H9 (cell line): ENCODE data around the gene CHCHD3. TPM values are rescaled to one million over a fixed set of nuclear protein-coding genes. Genes with fewer than 3 reads are reported as not detected.

ENCODE experiments used
- DNase-seq: peaks from one replicate; pipeline ENCODE4 v3.0.0-alpha.2; 2017
- H2AFZ ChIP-seq: one replicate; pipeline ENCODE4 v1.6.1; 2013; ENCODE audit warnings: mild to moderate bottlenecking, low read length, control low read depth, moderate library complexity
- H2AK5ac ChIP-seq: 2 replicates; pipeline ENCODE4 v1.6.1; 2013; ENCODE audit warnings: low read length, control low read depth, mixed read lengths; ENCODE audit not compliant: insufficient read length
- H2BK120ac ChIP-seq: one replicate; pipeline ENCODE4 v1.6.1; 2013; ENCODE audit warnings: low read depth, mild to moderate bottlenecking, low read length, control low read depth, inconsistent platforms; ENCODE audit not compliant: poor library complexity, severe bottlenecking
- H2BK12ac ChIP-seq: 2 replicates; pipeline ENCODE4 v1.6.1; 2013; ENCODE audit warnings: low read length, control low read depth, mixed read lengths, low read depth; ENCODE audit not compliant: insufficient read length
- H2BK15ac ChIP-seq: 2 replicates; pipeline ENCODE4 v1.6.1; 2013; ENCODE audit warnings: low read depth, low read length, control low read depth
- H2BK20ac ChIP-seq: one replicate; pipeline ENCODE4 v1.6.1; 2013; ENCODE audit warnings: low read depth, mild to moderate bottlenecking, low read length, control low read depth, inconsistent platforms; ENCODE audit not compliant: poor library complexity, severe bottlenecking
- H2BK5ac ChIP-seq: 2 replicates; pipeline ENCODE4 v1.6.1; 2013; ENCODE audit warnings: low read length, control low read depth, mixed read lengths; ENCODE audit not compliant: insufficient read length
- H3K14ac ChIP-seq: 2 replicates; pipeline ENCODE4 v1.6.1; 2013; ENCODE audit warnings: low read length, control low read depth; ENCODE audit not compliant: insufficient read depth
- H3K18ac ChIP-seq: 2 replicates; pipeline ENCODE4 v1.6.1; 2013; ENCODE audit warnings: low read depth, mild to moderate bottlenecking, mixed read lengths, low read length, control low read depth; ENCODE audit not compliant: insufficient read length
- H3K23ac ChIP-seq: 2 replicates; pipeline ENCODE4 v1.6.1; 2013; ENCODE audit warnings: low read length, control low read depth, mixed read lengths, low read depth; ENCODE audit not compliant: insufficient read length
- H3K23me2 ChIP-seq: 2 replicates; pipeline ENCODE4 v1.6.1; 2013; ENCODE audit warnings: low read depth, mild to moderate bottlenecking, mixed read lengths, low read length, control low read depth; ENCODE audit not compliant: insufficient read length, poor library complexity, severe bottlenecking
- H3K27ac ChIP-seq: 2 replicates; pipeline ENCODE4 v1.5.1; 2013; ENCODE audit warnings: low read length, control low read depth, mixed read lengths, low read depth; ENCODE audit not compliant: insufficient read length
- H3K27me3 ChIP-seq: 2 replicates; pipeline ENCODE4 v1.6.1; 2013; ENCODE audit warnings: low read length, control low read depth, inconsistent platforms; ENCODE audit not compliant: insufficient read depth
- H3K4ac ChIP-seq: 2 replicates; pipeline ENCODE4 v1.6.1; 2013; ENCODE audit warnings: low read depth, mild to moderate bottlenecking, control low read depth, inconsistent platforms, low read length, moderate library complexity
- H3K4me1 ChIP-seq: 2 replicates; pipeline ENCODE4 v1.6.1; 2013; ENCODE audit warnings: low read length, control low read depth, inconsistent platforms; ENCODE audit not compliant: insufficient read depth
- H3K4me2 ChIP-seq: 2 replicates; pipeline ENCODE4 v1.6.1; 2013; ENCODE audit warnings: low read length, control low read depth, mixed read lengths; ENCODE audit not compliant: insufficient read length, insufficient read depth
- H3K56ac ChIP-seq: 2 replicates; pipeline ENCODE4 v1.6.1; 2013; ENCODE audit warnings: low read depth, mild to moderate bottlenecking, mixed read lengths, low read length, control low read depth; ENCODE audit not compliant: insufficient read length
- H3K79me1 ChIP-seq: 2 replicates; pipeline ENCODE4 v1.6.1; 2013; ENCODE audit warnings: low read depth, mild to moderate bottlenecking, moderate library complexity, low read length, control low read depth, inconsistent platforms; ENCODE audit not compliant: insufficient read depth, poor library complexity, severe bottlenecking
- H3K79me2 ChIP-seq: 2 replicates; pipeline ENCODE4 v1.6.1; 2013; ENCODE audit warnings: low read length, control low read depth, inconsistent platforms; ENCODE audit not compliant: insufficient read depth
- H3K9ac ChIP-seq: 2 replicates; pipeline ENCODE4 v1.6.1; 2013; ENCODE audit warnings: low read length, control low read depth, mixed read lengths; ENCODE audit not compliant: insufficient read length; ENCODE audit errors: extremely low read depth
- H3K9me3 ChIP-seq: one replicate; pipeline ENCODE4 v1.6.1; 2013; ENCODE audit warnings: low read depth, low read length, inconsistent platforms; ENCODE audit not compliant: control insufficient read depth
- H3T11ph ChIP-seq: one replicate; pipeline ENCODE4 v1.6.1; 2013; ENCODE audit warnings: mild to moderate bottlenecking, low read length, control low read depth, inconsistent platforms
- H4K20me1 ChIP-seq: one replicate; pipeline ENCODE4 v1.6.1; 2013; ENCODE audit not compliant: control insufficient read depth, insufficient read length, insufficient read depth
- H4K5ac ChIP-seq: 2 replicates; pipeline ENCODE4 v1.6.1; 2013; ENCODE audit warnings: low read depth, mild to moderate bottlenecking, mixed read lengths, low read length, control low read depth; ENCODE audit not compliant: insufficient read length
- H4K8ac ChIP-seq: replicated peaks from 2 replicates; pipeline ENCODE4 v1.6.1; 2013; ENCODE audit warnings: low read length, control low read depth, mixed read lengths, low read depth; ENCODE audit not compliant: insufficient read length
- H4K91ac ChIP-seq: 2 replicates; pipeline ENCODE4 v1.6.1; 2013; ENCODE audit warnings: low read depth, mild to moderate bottlenecking, moderate library complexity, mixed read lengths, low read length, control low read depth; ENCODE audit not compliant: insufficient read length
- H3K27ac Mint-ChIP-seq, 3 experiments: 2 replicates in 2 of 3; 3 replicates in 1 of 3; pipeline ENCODE4 v1.8.0; 2020 to 2021; ENCODE audit warnings: mixed read lengths in 3 of 3, mild to moderate bottlenecking in 1 of 3, moderate library complexity in 1 of 3
- H3K27me3 Mint-ChIP-seq: 2 replicates; pipeline ENCODE4 v1.8.0; 2021; ENCODE audit warnings: low read depth, mild to moderate bottlenecking, moderate library complexity, mixed read lengths
- H3K36me3 Mint-ChIP-seq, 3 experiments: 2 replicates in 2 of 3; 3 replicates in 1 of 3; pipeline ENCODE4 v1.8.0; 2020 to 2021; ENCODE audit warnings: low read depth in 3 of 3, mixed read lengths in 3 of 3; ENCODE audit not compliant: insufficient read depth in 1 of 3
- H3K4me1 Mint-ChIP-seq, 2 experiments: 2 replicates each; pipeline ENCODE4 v1.8.0; 2020; ENCODE audit warnings: mixed read lengths in 2 of 2
- H3K4me3 Mint-ChIP-seq, 2 experiments: 2 replicates in 1 of 2; 3 replicates in 1 of 2; pipeline ENCODE4 v1.8.0; 2020 to 2021; ENCODE audit warnings: mild to moderate bottlenecking in 2 of 2, mixed read lengths in 2 of 2, moderate library complexity in 1 of 2
- H3K9me3 Mint-ChIP-seq, 2 experiments: 2 replicates in 1 of 2; 3 replicates in 1 of 2; pipeline ENCODE4 v1.8.0; 2020; ENCODE audit warnings: mild to moderate bottlenecking in 2 of 2, mixed read lengths in 2 of 2, moderate library complexity in 1 of 2
- WGBS: extraction: QIAGEN DNeasy Blood & Tissue Kit; methylation state at CpG from one replicate; pipeline ENCODE4 v1.1.7; 2013; ENCODE audit warnings: missing lambda C conversion rate, low lambda C conversion rate, mixed read lengths; ENCODE audit not compliant: insufficient read length; ENCODE audit errors: extremely low coverage; 5-methylcytosine and 5-hydroxymethylcytosine counted together
- total RNA-seq: library from RNA; stranded (reverse); gene quantifications from 2 replicates; pipeline ENCODE4 v1.2.1, GENCODE V29; 2021
- TF ChIP-seq, protein P1 (sequence below): fragments of 200-600 bp; sonication (generic); conservative IDR thresholded peaks from 3 replicates; pipeline ENCODE4 v1.8.0; 2021; ENCODE audit warnings: antibody characterized with exemption, mild to moderate bottlenecking

Gene CHCHD3
- total RNA-seq, 1 experiment from 2014 or later, result 104 TPM

DNA sequence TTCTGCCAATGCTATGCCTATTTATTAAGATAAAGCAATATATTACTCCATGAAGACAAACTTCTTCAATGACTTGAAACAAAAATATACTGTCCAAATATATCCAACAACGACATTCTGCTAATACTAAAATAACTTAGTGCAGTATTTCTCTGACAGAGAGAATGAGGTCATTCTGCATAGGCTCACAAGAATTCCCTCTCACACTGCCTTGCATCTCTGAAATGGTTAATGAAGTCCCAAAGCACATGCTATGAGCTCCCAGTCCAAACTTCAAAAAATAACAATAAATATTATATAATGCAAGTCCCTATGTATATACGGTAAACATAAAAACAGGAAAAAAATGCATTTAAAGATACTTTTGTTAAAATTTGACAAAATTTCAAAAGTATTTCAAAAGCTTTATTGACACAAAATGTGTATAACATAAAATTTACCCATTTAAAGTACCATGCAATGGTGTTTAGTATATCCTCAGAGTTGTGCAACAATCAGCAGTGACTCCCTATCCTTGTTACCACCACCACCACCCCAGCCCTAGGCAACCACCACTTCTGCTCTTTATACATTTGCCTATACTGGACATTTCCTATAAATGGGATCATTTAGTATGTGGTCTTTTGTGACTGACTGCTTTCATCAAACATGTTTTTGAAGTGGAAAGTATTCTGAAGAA, 27.6 kb downstream of the CHCHD3 start:
- no peak overlapping the region for H3K14ac ChIP-seq
- Mint-ChIP-seq H3K4me3 (no peak overlapping the region), H3K36me3 (no peaks in the 10 kb centered on the region), H3K9me3 (no peaks in the 10 kb centered on the region), H3K4me1 (peaks cover 20 to 23% of the 10 kb centered on the region in 2 experiments), H3K27ac (no peak overlapping the region), H3K27me3 (no peaks in the 10 kb centered on the region)
- no peak overlapping the region for H2BK20ac ChIP-seq
- H3K27ac ChIP-seq, result no peak overlapping the region
- no peak overlapping the region for H4K8ac ChIP-seq
- no peak overlapping the region for H2AFZ ChIP-seq
- no peak overlapping the region for H2BK5ac ChIP-seq
- peaks cover 3% of the 10 kb centered on the region for H3K4me1 ChIP-seq
- H3K4ac ChIP-seq, result no peak overlapping the region
- H2BK120ac ChIP-seq, result no peak overlapping the region
- no peak overlapping the region for H2BK15ac ChIP-seq
- H3K9me3 ChIP-seq, result no peaks in the 10 kb centered on the region
- H3T11ph ChIP-seq, result no peak overlapping the region
- H3K79me1 ChIP-seq, result peaks cover 19% of the 10 kb centered on the region
- H2AK5ac ChIP-seq, result no peak overlapping the region
- no peak overlapping the region for H3K56ac ChIP-seq
- no CpG with 5 or more reads among the region's 2 CpGs for WGBS
- no peak overlapping the region for H3K23ac ChIP-seq
- no peaks in the 10 kb centered on the region for H4K20me1 ChIP-seq
- no peaks in the 10 kb centered on the region for H3K23me2 ChIP-seq
- H4K5ac ChIP-seq, result no peak overlapping the region
- no peaks in the 10 kb centered on the region for H3K27me3 ChIP-seq
- no peak overlapping the region for H3K9ac ChIP-seq
- TF ChIP-seq, protein P1, sequence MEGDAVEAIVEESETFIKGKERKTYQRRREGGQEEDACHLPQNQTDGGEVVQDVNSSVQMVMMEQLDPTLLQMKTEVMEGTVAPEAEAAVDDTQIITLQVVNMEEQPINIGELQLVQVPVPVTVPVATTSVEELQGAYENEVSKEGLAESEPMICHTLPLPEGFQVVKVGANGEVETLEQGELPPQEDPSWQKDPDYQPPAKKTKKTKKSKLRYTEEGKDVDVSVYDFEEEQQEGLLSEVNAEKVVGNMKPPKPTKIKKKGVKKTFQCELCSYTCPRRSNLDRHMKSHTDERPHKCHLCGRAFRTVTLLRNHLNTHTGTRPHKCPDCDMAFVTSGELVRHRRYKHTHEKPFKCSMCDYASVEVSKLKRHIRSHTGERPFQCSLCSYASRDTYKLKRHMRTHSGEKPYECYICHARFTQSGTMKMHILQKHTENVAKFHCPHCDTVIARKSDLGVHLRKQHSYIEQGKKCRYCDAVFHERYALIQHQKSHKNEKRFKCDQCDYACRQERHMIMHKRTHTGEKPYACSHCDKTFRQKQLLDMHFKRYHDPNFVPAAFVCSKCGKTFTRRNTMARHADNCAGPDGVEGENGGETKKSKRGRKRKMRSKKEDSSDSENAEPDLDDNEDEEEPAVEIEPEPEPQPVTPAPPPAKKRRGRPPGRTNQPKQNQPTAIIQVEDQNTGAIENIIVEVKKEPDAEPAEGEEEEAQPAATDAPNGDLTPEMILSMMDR, result no peak
- no peak overlapping the region for H3K18ac ChIP-seq
- no peak overlapping the region for H2BK12ac ChIP-seq
- H3K79me2 ChIP-seq, result peaks cover 25% of the 10 kb centered on the region; the same call in 1 of the 2 replicates
- no peak for DNase-seq
- no peak overlapping the region for H3K4me2 ChIP-seq
- no peak overlapping the region for H4K91ac ChIP-seq
